Measurements from ENCODE around the gene PDE3A. TPM values are rescaled to one million over a fixed set of nuclear protein-coding genes. Genes with fewer than 3 reads are reported as not detected.
"Not testable (repeated sequence)": the region's sequence is repeated elsewhere in the genome, so short reads cannot be mapped to it uniquely, and the experiment has no call there.

PDE3A gene
- total RNA-seq, 1 donor from 2014 or later = 5.5 TPM

DNA sequence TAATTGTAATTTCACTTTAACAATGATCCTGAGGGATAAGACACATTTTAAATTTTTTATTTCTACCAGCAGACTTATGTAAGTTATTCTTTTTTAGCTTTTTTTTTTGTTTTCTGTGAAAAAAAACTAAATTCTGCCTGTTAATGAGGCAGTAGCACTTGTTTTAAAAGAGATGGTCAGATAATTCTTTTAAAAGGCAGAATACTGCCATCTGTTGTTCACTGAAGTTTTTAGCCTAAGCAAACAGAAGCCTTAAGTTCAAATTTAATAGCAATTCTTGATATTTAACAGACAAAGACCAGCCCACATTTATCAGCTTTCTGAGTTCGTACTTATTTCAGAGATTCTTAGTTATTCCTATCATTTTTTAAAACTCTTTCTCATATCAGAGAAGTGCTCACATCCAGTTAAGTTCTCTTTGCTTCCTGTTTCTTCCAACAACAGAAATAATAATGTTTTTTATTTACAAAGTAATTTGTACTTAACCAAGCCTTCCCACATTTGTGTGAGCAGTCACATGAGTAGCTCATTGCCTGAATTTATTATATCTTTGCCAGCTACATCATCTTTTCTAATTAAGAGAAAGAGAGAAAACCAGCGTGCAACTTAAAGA lies 233.4 kb downstream of the PDE3A start:
- no peaks in the 10 kb centered on the region for H3K27me3 ChIP-seq (ENCODE audit: low read depth)
- H3K9me3 ChIP-seq = no peaks in the 10 kb centered on the region
- TF ChIP-seq, protein P1, sequence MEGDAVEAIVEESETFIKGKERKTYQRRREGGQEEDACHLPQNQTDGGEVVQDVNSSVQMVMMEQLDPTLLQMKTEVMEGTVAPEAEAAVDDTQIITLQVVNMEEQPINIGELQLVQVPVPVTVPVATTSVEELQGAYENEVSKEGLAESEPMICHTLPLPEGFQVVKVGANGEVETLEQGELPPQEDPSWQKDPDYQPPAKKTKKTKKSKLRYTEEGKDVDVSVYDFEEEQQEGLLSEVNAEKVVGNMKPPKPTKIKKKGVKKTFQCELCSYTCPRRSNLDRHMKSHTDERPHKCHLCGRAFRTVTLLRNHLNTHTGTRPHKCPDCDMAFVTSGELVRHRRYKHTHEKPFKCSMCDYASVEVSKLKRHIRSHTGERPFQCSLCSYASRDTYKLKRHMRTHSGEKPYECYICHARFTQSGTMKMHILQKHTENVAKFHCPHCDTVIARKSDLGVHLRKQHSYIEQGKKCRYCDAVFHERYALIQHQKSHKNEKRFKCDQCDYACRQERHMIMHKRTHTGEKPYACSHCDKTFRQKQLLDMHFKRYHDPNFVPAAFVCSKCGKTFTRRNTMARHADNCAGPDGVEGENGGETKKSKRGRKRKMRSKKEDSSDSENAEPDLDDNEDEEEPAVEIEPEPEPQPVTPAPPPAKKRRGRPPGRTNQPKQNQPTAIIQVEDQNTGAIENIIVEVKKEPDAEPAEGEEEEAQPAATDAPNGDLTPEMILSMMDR (IDR thresholded peaks at IDR 0.05) = peak; percentile 33
- DNase-seq (no peak), ATAC-seq (no peak)
- no peaks in the 10 kb centered on the region for H3K36me3 ChIP-seq
- no peak overlapping the region for H3K27ac ChIP-seq
- no peaks in the 10 kb centered on the region for H3K4me1 ChIP-seq
- intact Hi-C loops (cut with DNase I) = no loop called here
- no peak overlapping the region for H3K4me3 ChIP-seq

DNA sequence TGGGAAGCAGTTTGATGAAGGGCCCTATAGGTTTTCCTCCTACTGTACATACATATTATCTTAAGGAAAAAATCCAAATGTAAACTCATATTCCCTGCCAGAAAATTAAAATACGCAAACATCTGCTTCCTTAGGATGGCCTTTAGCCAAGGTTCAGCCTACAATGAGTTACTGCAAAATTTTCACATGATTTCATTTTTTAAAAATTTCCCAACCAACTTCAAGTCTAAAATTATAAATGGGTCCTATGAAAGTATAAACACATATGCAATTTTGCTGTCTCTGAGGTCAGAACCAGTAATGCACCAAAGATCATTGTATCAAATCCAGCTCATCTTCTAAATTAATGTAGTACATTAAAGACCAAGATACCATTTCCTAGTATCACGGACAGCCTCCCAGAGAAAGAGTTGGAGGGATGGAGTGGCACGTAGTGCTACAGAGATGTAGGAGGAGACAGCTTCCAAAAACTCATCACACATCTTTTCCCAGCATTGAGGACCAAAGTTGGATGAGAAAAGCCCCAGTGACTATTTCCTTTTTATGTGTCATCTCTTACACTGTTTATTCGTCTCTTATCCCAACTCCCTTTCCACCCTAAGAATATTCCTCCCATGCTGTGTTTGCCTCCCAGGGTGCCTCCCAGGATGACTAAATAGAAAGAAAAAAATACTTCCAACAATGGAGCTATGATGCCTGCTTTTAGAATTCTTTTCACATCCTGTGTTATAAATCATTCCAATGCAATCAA lies 234.5 kb downstream of the PDE3A start:
- Histone ChIP-seq H3K4me3 (no peak overlapping the region), H3K4me1 (no peaks in the 10 kb centered on the region), H3K27ac (no peak overlapping the region), H3K27me3 (ENCODE audit: low read depth) (no peaks in the 10 kb centered on the region), H3K36me3 (no peaks in the 10 kb centered on the region), H3K9me3 (no peaks in the 10 kb centered on the region)
- TF ChIP-seq, protein P1 (IDR thresholded peaks at IDR 0.05) = no peak
- DNase-seq (no peak), ATAC-seq (no peak)
- intact Hi-C loops (cut with DNase I) = no loop called here

DNA sequence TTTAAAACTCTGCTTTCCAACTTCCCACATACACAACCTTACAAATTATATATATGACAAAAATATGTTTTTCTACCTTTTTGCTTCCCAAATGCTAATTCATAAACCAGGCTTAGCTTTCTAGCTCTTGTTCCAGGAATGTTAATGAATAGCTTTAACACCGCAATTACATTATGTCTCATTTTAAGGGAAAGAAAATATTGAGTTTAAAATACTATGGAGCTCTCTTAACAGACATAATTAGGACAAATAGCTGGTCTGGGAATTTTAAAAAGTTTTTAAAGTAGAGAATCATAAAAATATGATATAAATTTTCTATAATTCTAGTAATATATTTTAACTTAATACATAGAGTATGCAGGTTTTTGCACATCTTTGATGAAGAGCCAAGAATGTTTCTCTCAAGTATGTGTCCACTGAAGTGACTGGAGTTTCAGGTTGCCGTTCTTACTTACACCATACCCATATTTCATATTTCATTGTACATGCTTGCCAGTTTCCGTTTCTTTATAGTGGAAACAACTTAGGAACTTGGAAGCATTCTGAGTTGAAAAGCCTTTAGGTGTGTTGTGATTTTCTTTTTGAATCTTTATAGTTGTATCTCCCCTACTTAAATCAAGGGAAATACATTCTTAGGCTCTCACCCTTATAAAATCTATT lies 236.2 kb downstream of the PDE3A start:
- Histone ChIP-seq H3K27me3 (ENCODE audit: low read depth) (no peaks in the 10 kb centered on the region), H3K4me3 (no peak overlapping the region), H3K9me3 (no peaks in the 10 kb centered on the region), H3K36me3 (no peaks in the 10 kb centered on the region), H3K27ac (no peak overlapping the region), H3K4me1 (no peaks in the 10 kb centered on the region)
- ATAC-seq (no peak), DNase-seq (no peak)
- intact Hi-C loops (cut with DNase I) = no loop called here
- TF ChIP-seq, protein P1 (IDR thresholded peaks at IDR 0.05) = no peak

DNA sequence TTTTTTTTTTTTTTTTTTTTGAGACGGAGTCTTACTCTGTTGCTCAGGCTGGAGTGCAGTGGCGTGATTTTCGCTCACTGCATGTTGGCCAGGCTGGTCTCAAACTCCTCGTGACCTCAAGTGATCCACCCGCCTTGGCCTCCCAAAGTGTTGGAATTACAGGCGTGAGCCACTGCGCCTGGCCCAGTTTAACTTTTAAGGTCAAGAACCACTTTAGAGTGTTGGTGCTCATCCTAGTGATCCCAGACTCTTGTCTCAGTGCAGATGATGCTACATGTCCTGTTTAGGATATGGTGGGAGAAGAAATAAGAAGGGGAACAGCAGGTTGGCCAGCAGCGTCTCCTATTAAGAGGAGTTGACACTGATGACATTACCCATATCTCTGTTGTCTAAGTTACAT lies 246.7 kb downstream of the PDE3A start:
- H3K36me3 ChIP-seq; DNase-seq; H3K27ac ChIP-seq; H3K4me3 ChIP-seq; intact Hi-C loops (cut with DNase I); H3K9me3 ChIP-seq; H3K4me1 ChIP-seq; H3K27me3 ChIP-seq (ENCODE audit: low read depth); ATAC-seq: not testable (repeated sequence)

DNA sequence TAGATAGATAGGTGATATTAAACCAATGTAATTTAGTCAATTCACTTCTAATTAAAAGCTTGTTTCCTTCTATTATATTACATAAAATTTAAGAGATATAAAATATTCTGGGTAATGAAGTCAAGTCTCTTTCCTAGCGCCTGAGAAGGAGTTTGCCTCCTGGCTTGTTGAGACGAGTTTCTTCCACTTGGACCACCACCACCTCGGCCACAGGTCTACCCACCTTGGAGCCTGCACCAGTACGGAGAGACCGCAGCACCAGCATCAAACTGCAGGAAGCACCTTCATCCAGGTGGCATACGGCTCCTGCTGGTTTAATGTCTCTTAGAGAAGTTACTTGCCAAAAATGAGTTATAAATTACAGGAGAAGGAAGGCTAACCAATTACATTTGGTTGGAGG lies 247.8 kb downstream of the PDE3A start:
- Histone ChIP-seq H3K27me3 (ENCODE audit: low read depth) (no peaks in the 10 kb centered on the region), H3K4me1 (no peaks in the 10 kb centered on the region), H3K36me3 (no peaks in the 10 kb centered on the region), H3K4me3 (no peak overlapping the region), H3K9me3 (no peaks in the 10 kb centered on the region), H3K27ac (no peak overlapping the region)
- ATAC-seq (no peak), DNase-seq (no peak)
- intact Hi-C loops (cut with DNase I) = no loop called here
- TF ChIP-seq, protein P1 (IDR thresholded peaks at IDR 0.05) = no peak

DNA sequence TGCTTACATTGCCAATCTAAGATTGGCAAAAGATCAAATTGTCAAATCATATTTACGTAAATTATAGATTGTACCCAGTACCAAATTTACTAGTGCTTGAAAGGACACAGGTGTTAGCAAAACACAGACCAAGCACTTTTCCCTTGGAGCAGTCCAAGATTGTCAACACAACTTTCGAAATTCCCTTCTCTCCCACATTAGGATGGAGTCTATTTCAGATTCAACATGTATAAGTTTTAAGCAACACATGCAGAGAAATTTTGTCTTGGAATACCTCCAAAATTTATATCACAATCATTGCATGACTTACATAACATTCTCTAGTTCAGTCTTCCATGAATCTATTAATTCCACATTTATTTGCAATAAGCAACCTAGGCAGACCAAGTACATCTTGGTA lies 251.9 kb downstream of the PDE3A start:
- Histone ChIP-seq H3K27ac (no peak overlapping the region), H3K36me3 (no peaks in the 10 kb centered on the region), H3K9me3 (no peaks in the 10 kb centered on the region), H3K27me3 (ENCODE audit: low read depth) (no peaks in the 10 kb centered on the region), H3K4me3 (no peak overlapping the region), H3K4me1 (no peaks in the 10 kb centered on the region)
- intact Hi-C loops (cut with DNase I) = no loop called here
- TF ChIP-seq, protein P1 (IDR thresholded peaks at IDR 0.05) = no peak
- DNase-seq (no peak), ATAC-seq (no peak)

All from lower lobe of right lung (tissue), 2 donors.